ENCODE data around the gene SUFU. TPM values are rescaled to one million over a fixed set of nuclear protein-coding genes. Genes with fewer than 3 reads are reported as not detected.

The SUFU gene
- total and polyA plus RNA-seq, 2 of the 13 experiments (the other 11 are each of a cell fraction or from before 2014, with no cell fraction given), result 2.9 to 5.5 TPM

GRCh38 chr10:102660888-102661657 lies 157.3 kb downstream of the SUFU start (continued):
- TF ChIP-seq PCBP2 (optimal IDR thresholded peaks at IDR 0.05; ENCODE audit: low read depth, low read length, poor library complexity, severe bottlenecking) (no peak), ZNF772 (CRISPR knock-in tag; IDR thresholded peaks at IDR 0.05) (no peak), ZNF83 (CRISPR knock-in tag; IDR thresholded peaks at IDR 0.05; ENCODE audit: borderline replicate concordance) (no peak), CBFB (CRISPR knock-in tag; IDR thresholded peaks at IDR 0.05) (0 out of 2 replicates have a peak, but pooled peaks have one; percentile 40), SP2 (CRISPR knock-in tag; IDR thresholded peaks at IDR 0.05) (no peak), ETV5 (CRISPR knock-in tag; IDR thresholded peaks at IDR 0.05; ENCODE audit: borderline replicate concordance) (peak; percentile 34; the same call in 1 of the 2 replicates), HNRNPK (IDR thresholded peaks at IDR 0.05; ENCODE audit: low read depth, low read length, poor library complexity, severe bottlenecking) (peak; percentile 100), SPEN (CRISPR knock-in tag; IDR thresholded peaks at IDR 0.05; ENCODE audit: low read depth) (no peak; the same call in 1 of the 2 replicates), HDAC6 (IDR thresholded peaks at IDR 0.05; ENCODE audit: low read depth, low read length) (no peak), ZNF720 (CRISPR knock-in tag; IDR thresholded peaks at IDR 0.05) (no peak; the same call in 1 of the 2 replicates), GATA4 (IDR thresholded peaks at IDR 0.05; ENCODE audit: borderline replicate concordance, low read depth) (no peak), SRSF1 (optimal IDR thresholded peaks at IDR 0.05; ENCODE audit: low read depth, low read length) (peak; percentile 84)
- TF ChIP-seq, protein P1, sequence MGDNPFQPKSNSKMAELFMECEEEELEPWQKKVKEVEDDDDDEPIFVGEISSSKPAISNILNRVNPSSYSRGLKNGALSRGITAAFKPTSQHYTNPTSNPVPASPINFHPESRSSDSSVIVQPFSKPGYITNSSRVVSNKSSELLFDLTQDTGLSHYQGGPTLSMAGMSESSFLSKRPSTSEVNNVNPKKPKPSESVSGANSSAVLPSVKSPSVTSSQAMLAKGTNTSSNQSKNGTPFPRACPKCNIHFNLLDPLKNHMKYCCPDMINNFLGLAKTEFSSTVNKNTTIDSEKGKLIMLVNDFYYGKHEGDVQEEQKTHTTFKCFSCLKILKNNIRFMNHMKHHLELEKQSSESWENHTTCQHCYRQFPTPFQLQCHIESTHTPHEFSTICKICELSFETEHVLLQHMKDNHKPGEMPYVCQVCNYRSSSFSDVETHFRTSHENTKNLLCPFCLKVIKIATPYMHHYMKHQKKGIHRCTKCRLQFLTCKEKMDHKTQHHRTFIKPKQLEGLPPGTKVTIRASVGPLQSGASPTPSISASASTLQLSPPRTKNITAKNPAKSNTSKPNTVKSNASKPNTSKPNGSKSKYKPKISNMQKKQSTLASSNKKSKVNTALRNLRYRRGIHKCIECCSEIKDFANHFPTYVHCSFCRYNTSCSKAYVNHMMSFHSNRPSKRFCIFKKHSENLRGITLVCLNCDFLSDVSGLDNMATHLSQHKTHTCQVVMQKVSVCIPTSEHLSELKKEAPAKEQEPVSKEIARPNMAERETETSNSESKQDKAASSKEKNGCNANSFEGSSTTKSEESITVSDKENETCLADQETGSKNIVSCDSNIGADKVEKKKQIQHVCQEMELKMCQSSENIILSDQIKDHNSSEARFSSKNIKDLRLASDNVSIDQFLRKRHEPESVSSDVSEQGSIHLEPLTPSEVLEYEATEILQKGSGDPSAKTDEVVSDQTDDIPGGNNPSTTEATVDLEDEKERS (CRISPR knock-in tag; IDR thresholded peaks at IDR 0.05), result no peak
- TF ChIP-seq, protein P2, sequence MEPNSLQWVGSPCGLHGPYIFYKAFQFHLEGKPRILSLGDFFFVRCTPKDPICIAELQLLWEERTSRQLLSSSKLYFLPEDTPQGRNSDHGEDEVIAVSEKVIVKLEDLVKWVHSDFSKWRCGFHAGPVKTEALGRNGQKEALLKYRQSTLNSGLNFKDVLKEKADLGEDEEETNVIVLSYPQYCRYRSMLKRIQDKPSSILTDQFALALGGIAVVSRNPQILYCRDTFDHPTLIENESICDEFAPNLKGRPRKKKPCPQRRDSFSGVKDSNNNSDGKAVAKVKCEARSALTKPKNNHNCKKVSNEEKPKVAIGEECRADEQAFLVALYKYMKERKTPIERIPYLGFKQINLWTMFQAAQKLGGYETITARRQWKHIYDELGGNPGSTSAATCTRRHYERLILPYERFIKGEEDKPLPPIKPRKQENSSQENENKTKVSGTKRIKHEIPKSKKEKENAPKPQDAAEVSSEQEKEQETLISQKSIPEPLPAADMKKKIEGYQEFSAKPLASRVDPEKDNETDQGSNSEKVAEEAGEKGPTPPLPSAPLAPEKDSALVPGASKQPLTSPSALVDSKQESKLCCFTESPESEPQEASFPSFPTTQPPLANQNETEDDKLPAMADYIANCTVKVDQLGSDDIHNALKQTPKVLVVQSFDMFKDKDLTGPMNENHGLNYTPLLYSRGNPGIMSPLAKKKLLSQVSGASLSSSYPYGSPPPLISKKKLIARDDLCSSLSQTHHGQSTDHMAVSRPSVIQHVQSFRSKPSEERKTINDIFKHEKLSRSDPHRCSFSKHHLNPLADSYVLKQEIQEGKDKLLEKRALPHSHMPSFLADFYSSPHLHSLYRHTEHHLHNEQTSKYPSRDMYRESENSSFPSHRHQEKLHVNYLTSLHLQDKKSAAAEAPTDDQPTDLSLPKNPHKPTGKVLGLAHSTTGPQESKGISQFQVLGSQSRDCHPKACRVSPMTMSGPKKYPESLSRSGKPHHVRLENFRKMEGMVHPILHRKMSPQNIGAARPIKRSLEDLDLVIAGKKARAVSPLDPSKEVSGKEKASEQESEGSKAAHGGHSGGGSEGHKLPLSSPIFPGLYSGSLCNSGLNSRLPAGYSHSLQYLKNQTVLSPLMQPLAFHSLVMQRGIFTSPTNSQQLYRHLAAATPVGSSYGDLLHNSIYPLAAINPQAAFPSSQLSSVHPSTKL (CRISPR knock-in tag; IDR thresholded peaks at IDR 0.05), result peak; percentile 80
- TF ChIP-seq, protein P3, sequence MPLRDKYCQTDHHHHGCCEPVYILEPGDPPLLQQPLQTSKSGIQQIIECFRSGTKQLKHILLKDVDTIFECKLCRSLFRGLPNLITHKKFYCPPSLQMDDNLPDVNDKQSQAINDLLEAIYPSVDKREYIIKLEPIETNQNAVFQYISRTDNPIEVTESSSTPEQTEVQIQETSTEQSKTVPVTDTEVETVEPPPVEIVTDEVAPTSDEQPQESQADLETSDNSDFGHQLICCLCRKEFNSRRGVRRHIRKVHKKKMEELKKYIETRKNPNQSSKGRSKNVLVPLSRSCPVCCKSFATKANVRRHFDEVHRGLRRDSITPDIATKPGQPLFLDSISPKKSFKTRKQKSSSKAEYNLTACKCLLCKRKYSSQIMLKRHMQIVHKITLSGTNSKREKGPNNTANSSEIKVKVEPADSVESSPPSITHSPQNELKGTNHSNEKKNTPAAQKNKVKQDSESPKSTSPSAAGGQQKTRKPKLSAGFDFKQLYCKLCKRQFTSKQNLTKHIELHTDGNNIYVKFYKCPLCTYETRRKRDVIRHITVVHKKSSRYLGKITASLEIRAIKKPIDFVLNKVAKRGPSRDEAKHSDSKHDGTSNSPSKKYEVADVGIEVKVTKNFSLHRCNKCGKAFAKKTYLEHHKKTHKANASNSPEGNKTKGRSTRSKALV (CRISPR knock-in tag; IDR thresholded peaks at IDR 0.05), result no peak
- TF ChIP-seq, protein P4, sequence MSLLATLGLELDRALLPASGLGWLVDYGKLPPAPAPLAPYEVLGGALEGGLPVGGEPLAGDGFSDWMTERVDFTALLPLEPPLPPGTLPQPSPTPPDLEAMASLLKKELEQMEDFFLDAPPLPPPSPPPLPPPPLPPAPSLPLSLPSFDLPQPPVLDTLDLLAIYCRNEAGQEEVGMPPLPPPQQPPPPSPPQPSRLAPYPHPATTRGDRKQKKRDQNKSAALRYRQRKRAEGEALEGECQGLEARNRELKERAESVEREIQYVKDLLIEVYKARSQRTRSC (CRISPR knock-in tag; IDR thresholded peaks at IDR 0.05; ENCODE audit: low read depth), result no peak
- TF ChIP-seq, protein P5, sequence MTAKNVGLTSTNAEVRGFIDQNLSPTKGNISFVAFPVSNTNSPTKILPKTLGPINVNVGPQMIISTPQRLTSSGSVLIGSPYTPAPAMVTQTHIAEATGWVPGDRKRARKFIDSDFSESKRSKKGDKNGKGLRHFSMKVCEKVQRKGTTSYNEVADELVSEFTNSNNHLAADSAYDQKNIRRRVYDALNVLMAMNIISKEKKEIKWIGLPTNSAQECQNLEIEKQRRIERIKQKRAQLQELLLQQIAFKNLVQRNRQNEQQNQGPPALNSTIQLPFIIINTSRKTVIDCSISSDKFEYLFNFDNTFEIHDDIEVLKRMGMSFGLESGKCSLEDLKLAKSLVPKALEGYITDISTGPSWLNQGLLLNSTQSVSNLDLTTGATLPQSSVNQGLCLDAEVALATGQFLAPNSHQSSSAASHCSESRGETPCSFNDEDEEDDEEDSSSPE (CRISPR knock-in tag; IDR thresholded peaks at IDR 0.05), result no peak

Data from HepG2 (cell line).